HCT116 (cell line): ENCODE data around the gene UGT2B15.
"Not testable (repeated sequence)": the region's sequence is repeated elsewhere in the genome, so short reads cannot be mapped to it uniquely, and the experiment has no call there.

Experiments
- CEBPB ChIP-seq: IDR thresholded peaks from 2 replicates; pipeline ENCODE4 v1.6.1; 2012; ENCODE audit warnings: low read depth
- EZH2 ChIP-seq: fragments of 200-600 bp; sonication (generic); IDR thresholded peaks from 2 replicates; pipeline ENCODE4 v1.6.1; 2017; ENCODE audit warnings: antibody characterized with exemption, mixed run types
- JUND ChIP-seq: IDR thresholded peaks from 2 replicates; pipeline ENCODE4 v1.6.1; 2012
- POLR2A ChIP-seq: IDR thresholded peaks from 2 replicates; pipeline ENCODE4 v1.7.0; 2011; ENCODE audit warnings: borderline replicate concordance; ENCODE audit not compliant: insufficient read depth, insufficient read length; ENCODE audit errors: extremely low read depth
- POLR2AphosphoS5 ChIP-seq: IDR thresholded peaks from 2 replicates; pipeline ENCODE4 v1.6.1; 2011; ENCODE audit warnings: mild to moderate bottlenecking, low read depth, low read length, moderate library complexity
- SIN3A ChIP-seq: IDR thresholded peaks from 2 replicates; pipeline ENCODE4 v1.6.1; 2012; ENCODE audit warnings: low read depth
- SRF ChIP-seq: IDR thresholded peaks from 2 replicates; pipeline ENCODE4 v1.6.1; 2012; ENCODE audit warnings: low read depth
- TCF7L2 ChIP-seq: IDR thresholded peaks from 2 replicates; pipeline ENCODE4 v1.7.0; 2011; ENCODE audit warnings: borderline replicate concordance, inconsistent platforms; ENCODE audit not compliant: insufficient read depth, insufficient read length; ENCODE audit errors: extremely low read depth
- YY1 ChIP-seq: IDR thresholded peaks from 2 replicates; pipeline ENCODE4 v1.6.1; 2011; ENCODE audit warnings: low read length, low read depth, moderate library complexity, mild to moderate bottlenecking; ENCODE audit not compliant: insufficient replicate concordance; ENCODE audit errors: extremely low read depth
- TF ChIP-seq, protein P1 (sequence below), 3 experiments: fragments of 200-600 bp in 1 of 3; sonication (generic) in 1 of 3; IDR thresholded peaks in 2 of 3; conservative IDR thresholded peaks in 1 of 3; 2 replicates each; pipeline ENCODE4 v1.5.1; 2012 to 2017; ENCODE audit warnings: low read depth in 2 of 3, low read length in 2 of 3, antibody characterized with exemption in 1 of 3, borderline replicate concordance in 1 of 3, control low read depth in 1 of 3, mild to moderate bottlenecking in 1 of 3, mixed read lengths in 1 of 3, mixed run types in 1 of 3, moderate library complexity in 1 of 3; ENCODE audit not compliant: insufficient read depth in 1 of 3
- TF ChIP-seq, protein P2 (sequence below): IDR thresholded peaks from 2 replicates; pipeline ENCODE4 v1.6.1; 2012; ENCODE audit warnings: low read depth
- TF ChIP-seq, protein P3 (sequence below): IDR thresholded peaks from 2 replicates; pipeline ENCODE4 v1.6.1; 2011; ENCODE audit warnings: mild to moderate bottlenecking, low read length, moderate library complexity; ENCODE audit not compliant: insufficient replicate concordance; ENCODE audit errors: extremely low read depth
- TF ChIP-seq, protein P4 (sequence below): IDR thresholded peaks from 2 replicates; pipeline ENCODE4 v1.6.1; 2012

DNA sequence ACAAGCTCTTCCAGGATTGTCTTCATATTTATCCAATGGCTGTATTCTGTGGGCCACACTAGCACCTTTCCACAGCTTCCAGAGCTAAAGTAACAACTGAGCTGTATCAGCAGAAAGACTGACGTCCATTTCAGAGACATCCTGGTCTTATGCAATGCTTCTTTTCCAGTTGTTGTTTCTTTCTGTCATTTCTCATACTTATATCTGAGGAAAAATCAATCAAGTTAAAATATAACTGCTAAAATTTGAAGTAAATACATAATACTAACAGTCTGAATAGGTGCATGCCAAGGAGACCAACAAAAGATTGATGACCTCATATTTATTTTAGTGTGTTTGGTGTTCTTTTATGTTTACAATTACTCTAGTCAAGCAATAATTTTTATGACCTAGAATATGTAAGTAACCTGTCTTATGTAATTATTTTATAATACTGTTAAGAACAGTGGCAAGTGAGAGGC is at the start of gene UGT2B15:
- not testable (repeated sequence) for TF ChIP-seq SRF, SIN3A, POLR2A, POLR2AphosphoS5, EZH2, CEBPB, TCF7L2, JUND, YY1
- TF ChIP-seq, protein P1, sequence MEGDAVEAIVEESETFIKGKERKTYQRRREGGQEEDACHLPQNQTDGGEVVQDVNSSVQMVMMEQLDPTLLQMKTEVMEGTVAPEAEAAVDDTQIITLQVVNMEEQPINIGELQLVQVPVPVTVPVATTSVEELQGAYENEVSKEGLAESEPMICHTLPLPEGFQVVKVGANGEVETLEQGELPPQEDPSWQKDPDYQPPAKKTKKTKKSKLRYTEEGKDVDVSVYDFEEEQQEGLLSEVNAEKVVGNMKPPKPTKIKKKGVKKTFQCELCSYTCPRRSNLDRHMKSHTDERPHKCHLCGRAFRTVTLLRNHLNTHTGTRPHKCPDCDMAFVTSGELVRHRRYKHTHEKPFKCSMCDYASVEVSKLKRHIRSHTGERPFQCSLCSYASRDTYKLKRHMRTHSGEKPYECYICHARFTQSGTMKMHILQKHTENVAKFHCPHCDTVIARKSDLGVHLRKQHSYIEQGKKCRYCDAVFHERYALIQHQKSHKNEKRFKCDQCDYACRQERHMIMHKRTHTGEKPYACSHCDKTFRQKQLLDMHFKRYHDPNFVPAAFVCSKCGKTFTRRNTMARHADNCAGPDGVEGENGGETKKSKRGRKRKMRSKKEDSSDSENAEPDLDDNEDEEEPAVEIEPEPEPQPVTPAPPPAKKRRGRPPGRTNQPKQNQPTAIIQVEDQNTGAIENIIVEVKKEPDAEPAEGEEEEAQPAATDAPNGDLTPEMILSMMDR (IDR thresholded peaks at IDR 0.05 in 2 of 3, conservative IDR thresholded peaks at IDR 0.05 in 1 of 3; ENCODE audit: borderline replicate concordance in 1 of 3, insufficient read depth in 1 of 3, low read depth in 2 of 3, low read length in 2 of 3), result not testable (repeated sequence)
- TF ChIP-seq, protein P2, sequence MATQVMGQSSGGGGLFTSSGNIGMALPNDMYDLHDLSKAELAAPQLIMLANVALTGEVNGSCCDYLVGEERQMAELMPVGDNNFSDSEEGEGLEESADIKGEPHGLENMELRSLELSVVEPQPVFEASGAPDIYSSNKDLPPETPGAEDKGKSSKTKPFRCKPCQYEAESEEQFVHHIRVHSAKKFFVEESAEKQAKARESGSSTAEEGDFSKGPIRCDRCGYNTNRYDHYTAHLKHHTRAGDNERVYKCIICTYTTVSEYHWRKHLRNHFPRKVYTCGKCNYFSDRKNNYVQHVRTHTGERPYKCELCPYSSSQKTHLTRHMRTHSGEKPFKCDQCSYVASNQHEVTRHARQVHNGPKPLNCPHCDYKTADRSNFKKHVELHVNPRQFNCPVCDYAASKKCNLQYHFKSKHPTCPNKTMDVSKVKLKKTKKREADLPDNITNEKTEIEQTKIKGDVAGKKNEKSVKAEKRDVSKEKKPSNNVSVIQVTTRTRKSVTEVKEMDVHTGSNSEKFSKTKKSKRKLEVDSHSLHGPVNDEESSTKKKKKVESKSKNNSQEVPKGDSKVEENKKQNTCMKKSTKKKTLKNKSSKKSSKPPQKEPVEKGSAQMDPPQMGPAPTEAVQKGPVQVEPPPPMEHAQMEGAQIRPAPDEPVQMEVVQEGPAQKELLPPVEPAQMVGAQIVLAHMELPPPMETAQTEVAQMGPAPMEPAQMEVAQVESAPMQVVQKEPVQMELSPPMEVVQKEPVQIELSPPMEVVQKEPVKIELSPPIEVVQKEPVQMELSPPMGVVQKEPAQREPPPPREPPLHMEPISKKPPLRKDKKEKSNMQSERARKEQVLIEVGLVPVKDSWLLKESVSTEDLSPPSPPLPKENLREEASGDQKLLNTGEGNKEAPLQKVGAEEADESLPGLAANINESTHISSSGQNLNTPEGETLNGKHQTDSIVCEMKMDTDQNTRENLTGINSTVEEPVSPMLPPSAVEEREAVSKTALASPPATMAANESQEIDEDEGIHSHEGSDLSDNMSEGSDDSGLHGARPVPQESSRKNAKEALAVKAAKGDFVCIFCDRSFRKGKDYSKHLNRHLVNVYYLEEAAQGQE, result not testable (repeated sequence)
- TF ChIP-seq, protein P3, sequence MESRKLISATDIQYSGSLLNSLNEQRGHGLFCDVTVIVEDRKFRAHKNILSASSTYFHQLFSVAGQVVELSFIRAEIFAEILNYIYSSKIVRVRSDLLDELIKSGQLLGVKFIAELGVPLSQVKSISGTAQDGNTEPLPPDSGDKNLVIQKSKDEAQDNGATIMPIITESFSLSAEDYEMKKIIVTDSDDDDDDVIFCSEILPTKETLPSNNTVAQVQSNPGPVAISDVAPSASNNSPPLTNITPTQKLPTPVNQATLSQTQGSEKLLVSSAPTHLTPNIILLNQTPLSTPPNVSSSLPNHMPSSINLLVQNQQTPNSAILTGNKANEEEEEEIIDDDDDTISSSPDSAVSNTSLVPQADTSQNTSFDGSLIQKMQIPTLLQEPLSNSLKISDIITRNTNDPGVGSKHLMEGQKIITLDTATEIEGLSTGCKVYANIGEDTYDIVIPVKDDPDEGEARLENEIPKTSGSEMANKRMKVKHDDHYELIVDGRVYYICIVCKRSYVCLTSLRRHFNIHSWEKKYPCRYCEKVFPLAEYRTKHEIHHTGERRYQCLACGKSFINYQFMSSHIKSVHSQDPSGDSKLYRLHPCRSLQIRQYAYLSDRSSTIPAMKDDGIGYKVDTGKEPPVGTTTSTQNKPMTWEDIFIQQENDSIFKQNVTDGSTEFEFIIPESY, result not testable (repeated sequence)
- TF ChIP-seq, protein P4, sequence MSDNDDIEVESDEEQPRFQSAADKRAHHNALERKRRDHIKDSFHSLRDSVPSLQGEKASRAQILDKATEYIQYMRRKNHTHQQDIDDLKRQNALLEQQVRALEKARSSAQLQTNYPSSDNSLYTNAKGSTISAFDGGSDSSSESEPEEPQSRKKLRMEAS, result not testable (repeated sequence)
